Activated T-cell treated with anti-CD3 and anti-CD28 coated beads, Interleukin-2, amount 50 U/mL, for 4 hours (primary cell): ENCODE data around the gene HMX1. TPM values are rescaled to one million over a fixed set of nuclear protein-coding genes. Genes with fewer than 3 reads are reported as not detected.

Experiments
- ATAC-seq, 2 donors: fragments of 200-7000 bp; cut with Tn5 transposase; one replicate each; pipeline ENCODE4 v1.10.0; 2021
- DNase-seq: peaks from one replicate; pipeline ENCODE4 v3.0.0-alpha.2; 2020
- H3K27me3 Mint-ChIP-seq: one replicate; pipeline ENCODE4 v1.8.0; 2021; ENCODE audit warnings: low read depth, mixed read lengths
- H3K36me3 Mint-ChIP-seq: one replicate; pipeline ENCODE4 v1.8.0; 2022; ENCODE audit warnings: mixed read lengths; ENCODE audit not compliant: insufficient read depth
- H3K4me1 Mint-ChIP-seq: one replicate; pipeline ENCODE4 v1.8.0; 2021; ENCODE audit warnings: low read depth, mixed read lengths
- H3K4me3 Mint-ChIP-seq: one replicate; pipeline ENCODE4 v1.8.0; 2021; ENCODE audit warnings: mild to moderate bottlenecking, moderate library complexity, mixed read lengths
- H3K9me3 Mint-ChIP-seq: one replicate; pipeline ENCODE4 v1.8.0; 2021; ENCODE audit warnings: mixed read lengths
- total RNA-seq, 3 donors: library from RNA; stranded (reverse); gene quantifications; one replicate each; pipeline ENCODE4 v1.2.1, GENCODE V29; 2021

The HMX1 gene
- total RNA-seq, 3 donors from 2014 or later = not detected

DNA sequence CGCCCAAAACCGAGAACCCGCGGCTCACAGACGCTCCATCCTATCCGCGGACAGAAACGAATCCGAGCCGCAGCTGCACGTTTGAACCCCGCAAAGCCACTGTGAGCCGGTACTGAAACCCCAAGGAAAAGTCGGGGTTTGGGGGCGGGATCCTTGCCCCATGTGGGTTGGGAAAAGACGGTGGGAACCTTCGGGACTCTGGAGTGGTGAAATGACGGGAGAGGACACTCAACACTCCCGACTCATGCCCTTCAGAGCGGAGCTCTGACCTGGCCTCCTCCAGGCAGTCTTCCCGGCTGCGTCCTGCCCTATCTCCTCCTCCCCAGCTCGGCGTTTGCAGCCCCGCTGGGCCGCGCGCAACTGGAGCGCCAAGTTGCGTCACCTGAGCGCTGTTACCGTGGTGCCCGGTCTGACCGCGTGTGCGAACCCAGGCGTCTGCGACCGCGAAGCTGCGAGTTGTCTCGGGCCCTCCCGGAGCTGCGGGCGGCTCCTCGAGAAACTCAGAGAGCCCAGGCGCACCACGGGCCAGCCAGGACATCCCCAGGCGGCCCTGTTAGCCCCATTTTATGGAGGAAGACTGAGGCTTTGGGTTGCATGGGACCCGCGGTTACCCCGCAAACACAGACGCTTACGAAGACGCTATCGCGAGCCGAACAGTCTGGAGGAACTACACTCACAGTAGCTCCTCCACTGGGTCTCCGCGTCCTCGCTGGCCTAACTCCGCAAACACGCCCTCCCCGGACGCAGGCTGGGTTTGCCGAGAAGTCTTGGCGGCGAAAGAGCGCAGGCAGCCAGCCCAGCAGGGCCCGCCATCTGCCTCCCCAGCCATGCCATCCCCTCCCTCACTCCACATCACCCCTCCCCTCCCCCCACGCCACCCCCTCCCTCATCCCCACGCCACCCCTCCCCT lies 20.3 kb upstream of the HMX1 start:
- no peaks in the 10 kb centered on the region for H3K4me1 Mint-ChIP-seq
- no peaks in the 10 kb centered on the region for H3K36me3 Mint-ChIP-seq
- H3K9me3 Mint-ChIP-seq = peaks cover 3% of the 10 kb centered on the region
- ATAC-seq (no peak), DNase-seq (no peak)
- H3K4me3 Mint-ChIP-seq = no peak overlapping the region
- H3K27me3 Mint-ChIP-seq = peaks cover 72% of the 10 kb centered on the region

DNA sequence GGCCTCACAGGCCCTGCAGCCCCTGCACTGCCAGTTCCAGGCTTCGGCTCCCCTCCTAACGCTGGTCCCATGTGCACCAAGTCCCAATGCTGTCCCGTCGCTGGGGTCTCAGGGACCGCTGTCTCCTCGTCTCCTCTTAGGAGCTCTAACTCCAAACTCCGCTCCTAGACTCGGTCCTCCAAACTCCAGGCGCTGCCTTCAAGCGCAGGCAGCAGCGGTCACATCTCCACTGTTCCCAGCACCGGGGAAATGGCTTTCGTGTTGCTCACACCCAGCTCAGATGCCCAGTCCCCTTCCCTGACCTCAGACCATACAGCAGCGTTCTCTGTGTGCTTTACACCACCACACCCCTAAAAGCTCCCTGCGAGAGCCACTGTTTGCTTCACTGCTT lies 19.6 kb upstream of the HMX1 start:
- H3K4me3 Mint-ChIP-seq = no peak overlapping the region
- H3K4me1 Mint-ChIP-seq = no peaks in the 10 kb centered on the region
- peaks cover 73% of the 10 kb centered on the region for H3K27me3 Mint-ChIP-seq
- no peaks in the 10 kb centered on the region for H3K36me3 Mint-ChIP-seq
- H3K9me3 Mint-ChIP-seq = peaks cover 3% of the 10 kb centered on the region
- no peak for ATAC-seq
- DNase-seq = no peak

DNA sequence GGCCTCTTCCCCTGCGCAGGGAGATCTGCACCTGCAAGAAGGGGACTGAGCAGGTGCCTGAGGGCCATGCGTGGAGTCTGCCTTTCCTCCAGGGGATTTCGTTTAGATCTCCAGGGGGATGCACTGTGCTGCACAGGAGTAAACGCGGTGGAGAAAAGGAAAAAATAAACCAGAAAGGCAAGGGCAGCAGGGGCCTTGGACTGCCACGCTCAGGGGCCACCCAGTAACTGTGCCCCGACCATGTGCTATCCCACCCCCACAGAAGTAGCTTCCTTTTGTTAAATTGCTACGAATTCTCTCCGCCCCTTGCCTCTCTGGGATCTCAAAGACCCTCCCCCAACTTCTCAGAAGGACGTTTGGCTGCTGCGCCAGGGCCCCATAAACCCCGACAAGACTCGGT lies 17.2 kb upstream of the HMX1 start:
- Mint-ChIP-seq H3K4me3 (no peak overlapping the region), H3K36me3 (no peaks in the 10 kb centered on the region), H3K27me3 (peaks cover 71% of the 10 kb centered on the region), H3K4me1 (no peaks in the 10 kb centered on the region), H3K9me3 (peaks cover 3% of the 10 kb centered on the region)
- ATAC-seq (no peak), DNase-seq (no peak)

DNA sequence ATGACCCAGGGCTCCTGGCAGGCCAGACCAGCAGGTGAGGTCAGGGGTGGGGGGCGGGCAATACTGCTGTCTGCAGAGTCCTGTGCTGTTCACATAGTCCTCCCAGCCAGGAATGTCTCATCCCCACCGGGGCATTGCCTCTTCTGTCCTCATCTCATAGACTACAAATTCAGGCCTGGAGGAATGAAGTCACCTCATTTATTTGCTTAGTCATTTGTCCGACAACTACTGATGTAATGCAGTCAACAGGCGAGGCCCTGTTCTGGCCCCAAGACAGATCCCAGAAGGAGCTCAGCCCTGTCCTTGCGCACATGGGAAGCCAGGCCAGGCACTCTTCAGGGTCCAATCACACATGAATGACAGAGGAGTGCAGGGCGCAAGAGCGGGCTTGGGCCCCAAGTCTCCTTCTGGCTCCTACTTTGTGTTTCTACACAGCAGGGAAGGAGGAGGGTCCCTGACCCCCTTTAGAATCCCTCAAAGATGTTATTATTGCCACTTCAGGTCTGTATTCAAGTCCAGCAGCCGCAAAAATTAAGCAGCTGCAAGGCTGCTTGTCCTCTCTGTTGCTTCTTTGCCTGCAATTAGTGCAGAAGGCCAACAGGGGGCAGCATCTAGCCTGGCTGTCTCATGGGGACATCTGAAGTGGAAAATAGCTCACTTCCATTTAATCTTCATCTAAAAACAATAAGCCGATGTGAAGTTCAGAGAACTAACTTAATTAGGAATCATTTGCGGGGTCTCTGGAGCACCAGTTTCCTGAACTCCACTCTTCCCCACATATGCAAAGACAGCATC lies 15.2 kb upstream of the HMX1 start:
- DNase-seq (no peak), ATAC-seq (no peak)
- Mint-ChIP-seq H3K36me3 (no peaks in the 10 kb centered on the region), H3K4me1 (no peaks in the 10 kb centered on the region), H3K27me3 (peaks cover 61% of the 10 kb centered on the region), H3K4me3 (no peak overlapping the region), H3K9me3 (peaks cover 3% of the 10 kb centered on the region)

DNA sequence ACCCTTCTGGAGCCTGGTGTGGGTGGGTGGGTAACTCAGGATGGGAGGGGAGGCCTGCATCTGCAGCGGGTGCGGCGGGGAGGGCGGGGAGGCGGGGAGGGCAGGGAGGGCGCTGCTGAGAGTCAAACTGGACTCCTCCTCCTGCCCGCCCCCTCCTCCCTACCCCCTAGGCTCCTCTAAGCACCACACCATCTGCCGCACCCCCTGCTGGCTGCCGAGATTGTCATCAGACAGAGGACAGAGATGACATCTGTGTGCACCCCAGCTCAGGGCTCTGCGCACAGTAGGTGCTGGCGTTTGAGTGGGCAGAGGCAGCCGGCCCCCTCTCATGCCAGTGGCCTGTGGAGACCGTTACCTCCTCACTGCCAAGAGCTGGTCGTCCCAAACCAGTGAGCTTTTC lies 10.6 kb upstream of the HMX1 start:
- no peaks in the 10 kb centered on the region for H3K36me3 Mint-ChIP-seq
- peaks cover 2% of the 10 kb centered on the region for H3K9me3 Mint-ChIP-seq
- no peak overlapping the region for H3K4me3 Mint-ChIP-seq
- DNase-seq = no peak
- no peaks in the 10 kb centered on the region for H3K4me1 Mint-ChIP-seq
- ATAC-seq = no peak
- peaks cover 37% of the 10 kb centered on the region for H3K27me3 Mint-ChIP-seq

DNA sequence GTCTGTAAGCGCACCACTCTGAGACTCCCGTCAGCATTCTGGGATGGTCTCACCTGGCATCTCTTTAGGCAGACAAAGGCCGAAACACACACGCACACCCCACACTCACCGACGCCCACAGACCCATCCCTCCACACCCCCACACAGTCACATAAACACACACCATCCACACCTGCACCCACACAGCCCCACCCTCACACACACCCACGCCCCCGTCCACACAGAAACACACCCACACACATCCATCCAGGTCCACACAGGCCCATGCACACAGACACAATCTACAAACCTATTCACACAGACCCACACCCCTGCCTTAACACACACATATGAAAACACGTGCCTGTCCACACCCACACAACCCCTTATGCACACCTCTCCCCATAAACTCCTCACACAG lies 9.2 kb upstream of the HMX1 start:
- DNase-seq (no peak), ATAC-seq (no peak)
- Mint-ChIP-seq H3K36me3 (no peaks in the 10 kb centered on the region), H3K4me1 (no peaks in the 10 kb centered on the region), H3K9me3 (no peaks in the 10 kb centered on the region), H3K27me3 (peaks cover 38% of the 10 kb centered on the region), H3K4me3 (no peak overlapping the region)

DNA sequence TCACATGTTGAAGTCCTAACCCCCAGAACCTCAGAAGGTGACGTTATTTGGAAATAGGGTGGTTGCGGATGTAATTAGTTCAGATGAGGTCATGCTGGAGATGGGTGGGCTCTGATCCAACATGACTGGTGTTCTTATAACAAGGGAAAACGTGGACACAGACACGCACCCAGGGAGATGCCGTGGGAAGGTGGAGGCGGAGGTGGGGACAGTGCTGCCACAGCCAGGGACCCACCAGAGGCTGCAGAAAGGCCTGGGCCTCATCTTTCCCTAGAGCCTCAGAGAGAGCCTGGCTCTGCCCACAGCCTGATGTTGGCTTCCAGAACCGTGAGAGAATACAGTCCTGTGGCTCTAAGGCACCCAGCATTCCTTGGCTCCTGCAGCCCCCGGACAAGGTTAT lies 7.9 kb upstream of the HMX1 start:
- Mint-ChIP-seq H3K9me3 (no peaks in the 10 kb centered on the region), H3K4me3 (no peak overlapping the region), H3K4me1 (no peaks in the 10 kb centered on the region), H3K27me3 (peaks cover 44% of the 10 kb centered on the region), H3K36me3 (no peaks in the 10 kb centered on the region)
- DNase-seq (no peak), ATAC-seq (no peak)

DNA sequence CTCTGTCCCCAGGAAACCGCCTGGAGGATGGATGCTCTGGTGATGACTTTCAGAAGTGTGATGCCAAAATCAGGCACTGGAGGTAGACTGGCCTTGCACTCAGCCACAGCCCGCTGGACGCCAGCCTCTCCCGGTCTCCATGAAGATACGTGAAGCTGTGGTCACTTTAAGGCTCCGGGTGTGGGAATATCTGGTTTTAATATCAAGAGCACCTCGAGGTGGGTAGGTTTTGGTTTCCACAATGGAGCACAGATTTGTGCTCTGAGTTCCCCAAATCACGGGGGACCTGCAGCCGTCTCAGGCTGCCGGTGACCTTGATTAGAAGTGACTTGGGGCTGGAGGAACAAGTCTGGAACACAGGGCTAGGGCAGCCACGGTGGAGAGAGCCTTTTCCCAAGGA lies 6.8 kb upstream of the HMX1 start:
- peaks cover 56% of the 10 kb centered on the region for H3K27me3 Mint-ChIP-seq
- H3K4me1 Mint-ChIP-seq = no peaks in the 10 kb centered on the region
- H3K36me3 Mint-ChIP-seq = no peaks in the 10 kb centered on the region
- H3K9me3 Mint-ChIP-seq = no peaks in the 10 kb centered on the region
- H3K4me3 Mint-ChIP-seq = no peak overlapping the region
- no peak for DNase-seq
- no peak for ATAC-seq

DNA sequence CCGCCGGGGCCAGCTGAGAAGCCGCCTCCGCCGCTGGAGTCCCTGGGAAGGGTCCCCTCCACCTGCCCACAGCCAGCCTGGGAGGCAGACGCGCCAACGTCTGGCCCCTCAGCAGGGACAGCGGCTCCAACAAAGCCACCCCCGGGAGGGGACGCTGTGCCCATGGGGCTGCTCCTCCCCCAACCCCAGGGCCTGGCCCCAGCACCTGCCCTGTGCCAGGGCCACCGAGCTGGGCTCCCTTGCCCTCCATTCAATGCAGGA lies 6.1 kb upstream of the HMX1 start:
- no peaks in the 10 kb centered on the region for H3K4me1 Mint-ChIP-seq
- no peaks in the 10 kb centered on the region for H3K36me3 Mint-ChIP-seq
- ATAC-seq (no peak), DNase-seq (no peak)
- no peaks in the 10 kb centered on the region for H3K9me3 Mint-ChIP-seq
- peaks cover 63% of the 10 kb centered on the region for H3K27me3 Mint-ChIP-seq
- H3K4me3 Mint-ChIP-seq = no peak overlapping the region

DNA sequence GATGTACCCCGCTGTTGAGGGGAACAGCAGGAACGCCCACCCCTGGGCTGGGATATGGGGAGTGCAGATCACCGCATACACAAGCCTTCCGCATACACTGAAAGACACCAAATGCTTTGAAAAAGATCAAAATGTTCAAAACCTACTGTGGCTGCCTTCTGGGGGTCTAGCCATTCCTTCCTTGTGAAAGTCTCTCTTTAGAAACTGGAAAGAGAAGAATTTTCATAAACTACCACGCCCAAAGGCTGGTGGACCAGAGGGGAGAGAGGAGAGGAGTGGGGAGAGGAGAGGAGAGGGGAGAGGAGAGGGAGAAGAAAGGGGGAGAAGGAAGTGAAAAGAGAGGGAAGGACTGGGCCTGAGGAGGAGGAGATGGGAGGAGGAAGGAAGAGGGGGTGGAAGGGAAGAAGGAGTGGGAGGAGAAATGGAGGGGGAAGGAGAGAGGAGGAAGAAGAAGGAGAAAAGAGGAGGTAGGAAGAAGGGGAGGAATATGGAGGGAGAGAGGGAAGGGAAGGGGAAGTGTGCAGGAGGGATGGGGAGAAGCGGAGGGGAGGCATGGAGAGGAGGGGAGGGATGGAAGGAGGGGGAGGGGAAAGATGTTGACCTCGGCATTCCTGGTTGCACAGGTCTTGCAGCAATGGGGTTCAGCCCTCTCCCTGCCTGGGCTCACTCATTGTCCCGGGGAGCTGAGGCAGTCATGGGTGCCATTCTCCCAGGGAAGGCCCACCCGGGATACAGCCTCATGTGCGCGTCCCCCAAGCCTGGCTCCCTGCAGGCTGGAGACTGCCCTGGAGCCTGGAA lies 5.5 kb upstream of the HMX1 start:
- DNase-seq (no peak), ATAC-seq (no peak)
- Mint-ChIP-seq H3K4me1 (no peaks in the 10 kb centered on the region), H3K9me3 (no peaks in the 10 kb centered on the region), H3K36me3 (no peaks in the 10 kb centered on the region), H3K4me3 (no peak overlapping the region), H3K27me3 (peaks cover 66% of the 10 kb centered on the region)

DNA sequence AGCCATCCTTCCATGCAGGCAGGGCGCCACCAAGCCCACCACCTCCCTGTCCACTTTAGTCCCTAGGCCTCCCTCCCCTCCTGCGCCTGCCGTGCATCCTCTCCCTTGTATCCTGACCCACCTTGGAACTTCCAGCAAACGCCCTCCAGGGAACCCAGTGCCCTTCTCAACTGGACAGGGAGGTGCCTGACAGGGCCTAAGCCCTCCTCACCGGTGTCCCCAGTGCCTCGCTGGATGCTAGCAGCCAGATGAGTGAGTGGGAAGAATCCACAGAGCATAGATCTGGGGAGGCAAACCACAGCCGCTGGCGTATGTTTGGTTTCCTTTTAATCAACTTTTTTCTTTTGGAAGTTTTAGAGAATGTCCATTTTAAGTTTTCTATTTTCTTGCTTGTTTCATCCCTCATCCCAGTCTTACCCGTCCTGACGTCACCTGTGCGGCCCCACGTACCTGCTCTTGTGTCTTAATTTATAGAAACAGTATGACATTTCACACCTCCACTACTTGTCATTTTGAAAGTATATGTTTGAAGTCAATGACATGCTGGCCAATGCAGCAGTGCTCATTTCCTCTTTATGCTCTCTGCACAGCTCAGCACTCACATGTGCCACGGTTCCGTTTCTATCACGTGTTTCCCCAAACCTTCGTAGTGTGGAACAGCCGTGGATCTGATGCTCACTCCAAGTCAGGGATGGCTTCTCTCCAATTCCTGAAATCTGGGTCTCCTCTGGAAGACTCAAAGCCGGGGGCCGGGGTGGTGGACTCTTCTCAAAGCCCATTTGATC lies 3.4 kb upstream of the HMX1 start:
- Mint-ChIP-seq H3K36me3 (no peaks in the 10 kb centered on the region), H3K27me3 (peaks cover 75% of the 10 kb centered on the region), H3K9me3 (no peaks in the 10 kb centered on the region), H3K4me1 (no peaks in the 10 kb centered on the region), H3K4me3 (no peak overlapping the region)
- DNase-seq (no peak), ATAC-seq (no peak)

DNA sequence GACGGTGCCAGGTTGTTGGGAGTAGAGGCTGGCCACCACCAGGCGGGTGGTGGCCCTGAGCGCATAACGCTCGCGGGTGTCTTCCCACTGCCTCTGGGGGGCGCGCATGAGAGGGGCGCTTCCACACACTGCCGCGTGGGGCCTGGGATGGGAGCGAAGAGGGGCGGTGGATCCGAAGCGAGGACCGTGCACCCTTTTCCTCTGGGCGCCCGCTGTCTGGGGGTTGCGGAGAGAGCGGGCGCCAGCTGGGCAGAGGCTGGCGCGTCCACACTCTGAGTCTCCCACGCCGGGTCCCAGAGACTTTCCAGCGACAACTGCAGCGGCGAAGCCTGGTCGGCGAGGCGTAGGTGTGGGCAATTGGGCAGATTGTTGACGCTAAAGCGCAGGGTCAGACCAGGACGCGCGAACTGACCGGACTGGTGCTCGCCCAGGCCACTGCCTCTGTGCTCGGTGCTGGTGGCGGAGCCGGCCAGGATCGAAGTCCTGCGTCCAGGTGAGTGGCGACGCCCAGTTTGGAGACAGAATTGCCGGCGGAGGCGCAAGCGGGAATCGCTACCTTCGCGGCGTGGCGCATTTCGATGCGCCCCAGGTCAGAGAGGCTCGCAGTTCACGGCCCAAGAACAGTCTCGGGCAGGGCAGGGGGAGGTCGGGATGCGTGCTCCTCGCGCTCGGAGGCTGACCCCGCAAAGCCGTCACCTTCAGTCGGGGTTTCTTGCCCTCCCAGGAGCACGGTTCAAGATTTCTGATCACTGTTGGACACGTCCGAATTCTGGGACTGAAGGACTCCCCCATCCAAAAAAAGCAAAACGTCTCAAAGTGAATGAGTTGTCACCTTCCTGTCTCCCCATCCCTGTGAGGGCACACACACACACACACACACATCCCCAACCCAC lies 2.6 kb upstream of the HMX1 start:
- no peak for DNase-seq
- Mint-ChIP-seq H3K4me3 (no peak overlapping the region), H3K36me3 (no peaks in the 10 kb centered on the region), H3K9me3 (no peaks in the 10 kb centered on the region), H3K4me1 (no peaks in the 10 kb centered on the region), H3K27me3 (peaks cover 77% of the 10 kb centered on the region)
- ATAC-seq = no peak
